Glomerular endothelial cell (primary cell): ENCODE data around the gene PIK3CA. TPM values are rescaled to one million over a fixed set of nuclear protein-coding genes. Genes with fewer than 3 reads are reported as not detected.
"Not testable (repeated sequence)": the region's sequence is repeated elsewhere in the genome, so short reads cannot be mapped to it uniquely, and the experiment has no call there.

Experiments
- DNase-seq: peaks from one replicate; pipeline ENCODE4 v3.0.0-alpha.2; 2011; ENCODE audit warnings: low read depth, low spot score; ENCODE audit errors: extremely low read depth
- total RNA-seq: library from RNA; depleted of rRNA; stranded (reverse); fragments of >200 nt; gene quantifications from 2 replicates; pipeline ENCODE4 v1.2.3, GENCODE V29; 2015

PIK3CA gene
- total RNA-seq, 1 donor from 2014 or later: 21.3 TPM

DNA sequence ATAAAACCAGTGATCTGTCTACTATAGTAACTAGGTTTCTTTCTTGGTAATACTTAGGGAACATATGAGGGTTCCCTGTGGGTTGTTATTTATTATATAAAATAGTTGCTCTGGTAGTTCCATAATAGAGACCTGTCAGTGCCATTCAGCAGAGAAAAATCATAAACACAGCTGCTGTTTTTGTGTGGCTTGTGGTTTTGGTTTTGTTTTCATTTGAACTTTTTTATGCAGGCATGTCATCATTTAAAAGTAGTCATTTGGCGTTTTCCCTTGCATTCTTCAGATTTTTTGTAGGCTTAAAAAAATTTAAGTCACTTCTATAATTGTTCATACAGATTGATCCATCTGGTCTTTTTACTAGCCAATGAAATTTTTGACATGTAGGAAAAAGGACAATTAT lies 47.9 kb downstream of the PIK3CA start:
- DNase-seq: no peak

GRCh38 chr3:179196700-179197099 lies 48.5 kb downstream of the PIK3CA start:
- DNase-seq: no peak

DNA sequence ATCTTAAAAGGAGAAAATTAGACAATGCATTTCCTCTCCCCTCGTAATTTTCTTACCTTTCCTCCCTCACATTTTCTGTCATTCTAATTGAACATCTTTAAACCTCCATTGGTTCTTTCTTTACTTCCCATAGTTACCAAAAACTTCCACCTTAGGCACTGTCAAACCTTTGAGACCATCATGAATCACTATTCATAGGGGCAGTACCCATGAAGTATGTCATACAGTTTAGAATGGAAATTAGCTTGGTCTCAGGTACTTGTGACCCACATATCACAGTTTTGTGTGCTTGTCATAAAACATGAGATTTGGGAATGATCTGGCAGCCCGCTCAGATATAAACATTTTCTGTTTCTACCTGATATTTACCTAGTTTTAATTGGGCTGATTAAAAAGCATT lies 52.6 kb downstream of the PIK3CA start:
- DNase-seq: no peak

- DNase-seq: not testable (repeated sequence)
Observed at GRCh38 chr3:179215550-179215949, 67.4 kb downstream of the PIK3CA start.

DNA sequence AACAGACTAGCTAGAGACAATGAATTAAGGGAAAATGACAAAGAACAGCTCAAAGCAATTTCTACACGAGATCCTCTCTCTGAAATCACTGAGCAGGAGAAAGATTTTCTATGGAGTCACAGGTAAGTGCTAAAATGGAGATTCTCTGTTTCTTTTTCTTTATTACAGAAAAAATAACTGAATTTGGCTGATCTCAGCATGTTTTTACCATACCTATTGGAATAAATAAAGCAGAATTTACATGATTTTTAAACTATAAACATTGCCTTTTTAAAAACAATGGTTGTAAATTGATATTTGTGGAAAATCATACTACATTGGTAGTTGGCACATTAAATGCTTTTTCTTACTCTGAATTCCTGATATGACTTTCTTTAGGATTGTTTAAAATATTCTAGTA lies 70.1 kb downstream of the PIK3CA start:
- DNase-seq: not testable (repeated sequence)

GRCh38 chr3:179223548-179223947 lies 75.4 kb downstream of the PIK3CA start:
- DNase-seq: no peak

- no peak for DNase-seq
Observed at GRCh38 chr3:179224584-179224983, 76.4 kb downstream of the PIK3CA start.

- no peak for DNase-seq
Observed at GRCh38 chr3:179227349-179227748, 79.2 kb downstream of the PIK3CA start.

- DNase-seq: no peak
Observed at GRCh38 chr3:179229177-179229576, 81.0 kb downstream of the PIK3CA start.

DNA sequence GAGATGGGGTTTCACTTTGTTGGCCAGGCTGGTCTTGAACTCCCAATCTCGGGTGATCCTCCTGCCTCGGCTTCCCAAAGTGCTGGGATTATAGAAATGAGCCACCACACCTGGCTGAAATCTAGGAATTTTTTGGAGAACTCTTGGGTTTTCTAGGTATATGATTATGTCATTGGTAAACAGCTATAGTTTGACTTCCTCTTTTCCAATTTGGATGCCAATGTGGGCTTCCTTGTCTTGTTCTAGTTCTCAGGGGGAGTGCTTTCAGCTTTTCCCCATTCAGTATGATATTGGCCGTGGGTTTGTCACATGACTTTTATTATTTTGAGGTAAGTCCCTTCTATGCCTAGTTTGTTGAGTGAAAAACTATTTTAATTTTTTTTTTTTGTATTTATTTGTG lies 84.9 kb downstream of the PIK3CA start:
- no peak for DNase-seq

DNA sequence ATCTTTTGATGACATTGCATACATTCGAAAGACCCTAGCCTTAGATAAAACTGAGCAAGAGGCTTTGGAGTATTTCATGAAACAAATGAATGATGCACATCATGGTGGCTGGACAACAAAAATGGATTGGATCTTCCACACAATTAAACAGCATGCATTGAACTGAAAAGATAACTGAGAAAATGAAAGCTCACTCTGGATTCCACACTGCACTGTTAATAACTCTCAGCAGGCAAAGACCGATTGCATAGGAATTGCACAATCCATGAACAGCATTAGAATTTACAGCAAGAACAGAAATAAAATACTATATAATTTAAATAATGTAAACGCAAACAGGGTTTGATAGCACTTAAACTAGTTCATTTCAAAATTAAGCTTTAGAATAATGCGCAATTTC lies 86.0 kb downstream of the PIK3CA start:
- no peak for DNase-seq

- DNase-seq: no peak
Observed at GRCh38 chr3:179236669-179237301, 88.6 kb downstream of the PIK3CA start.

GRCh38 chr3:179240299-179240698 lies 92.1 kb downstream of the PIK3CA start:
- not testable (repeated sequence) for DNase-seq

DNA sequence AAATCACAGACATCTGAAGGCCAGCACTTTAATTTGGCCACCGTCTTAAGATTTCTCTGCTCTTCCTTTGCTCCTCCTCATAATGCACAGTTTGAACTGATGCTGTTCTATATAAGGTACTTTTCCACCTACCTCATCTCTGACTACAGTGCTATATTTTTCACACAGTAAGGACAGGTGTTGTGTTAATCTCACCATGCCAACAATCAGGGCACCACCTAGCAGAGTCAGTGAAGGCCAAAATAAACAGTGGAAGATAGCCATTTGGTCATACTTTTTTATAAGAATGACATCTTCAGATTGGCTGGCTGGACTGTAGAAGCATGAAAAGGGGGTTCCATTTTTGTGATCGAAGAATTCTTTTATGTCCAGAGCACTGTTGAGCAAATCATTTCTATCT lies 94.7 kb downstream of the PIK3CA start:
- not testable (repeated sequence) for DNase-seq

DNA sequence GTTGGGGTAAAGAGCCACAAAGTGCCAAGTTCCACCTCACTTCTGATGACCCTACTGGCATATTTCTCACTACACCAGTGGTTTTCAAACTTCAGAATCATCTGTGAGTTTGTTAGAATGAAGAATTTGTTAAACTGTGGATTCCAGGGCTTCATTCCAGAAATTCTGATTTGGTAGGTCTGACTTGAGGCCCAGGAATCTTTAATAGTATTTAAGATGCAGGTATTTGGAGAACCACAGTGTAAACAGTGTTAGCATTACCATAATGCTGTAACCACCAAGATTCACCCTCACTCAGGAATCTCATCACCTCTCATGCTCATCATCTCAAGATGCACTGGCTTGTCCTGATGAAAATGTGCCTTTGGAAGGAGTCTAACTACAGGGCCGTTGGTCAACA lies 96.7 kb downstream of the PIK3CA start:
- no peak for DNase-seq

- no peak for DNase-seq
Observed at GRCh38 chr3:179247289-179248015, 99.3 kb downstream of the PIK3CA start.

GRCh38 chr3:179250803-179251476 lies 102.8 kb downstream of the PIK3CA start, which contains the start of gene KCNMB3:
KCNMB3 (minus strand) TSS chr3:179251114; CDS start chr3:179250990, 124 bp downstream.
- DNase-seq: no peak

- DNase-seq: no peak
Observed at GRCh38 chr3:179256813-179257212, 108.7 kb downstream of the PIK3CA start.

- DNase-seq: not testable (repeated sequence)
Observed at GRCh38 chr3:179257742-179258141, 109.6 kb downstream of the PIK3CA start.

GRCh38 chr3:179258820-179259219 lies 110.7 kb downstream of the PIK3CA start:
- DNase-seq: no peak

GRCh38 chr3:179259959-179260756 lies 112.0 kb downstream of the PIK3CA start:
- DNase-seq: not testable (repeated sequence)
